ENCODE data around the gene TFF1.

- TF ChIP-seq, protein P1, sequence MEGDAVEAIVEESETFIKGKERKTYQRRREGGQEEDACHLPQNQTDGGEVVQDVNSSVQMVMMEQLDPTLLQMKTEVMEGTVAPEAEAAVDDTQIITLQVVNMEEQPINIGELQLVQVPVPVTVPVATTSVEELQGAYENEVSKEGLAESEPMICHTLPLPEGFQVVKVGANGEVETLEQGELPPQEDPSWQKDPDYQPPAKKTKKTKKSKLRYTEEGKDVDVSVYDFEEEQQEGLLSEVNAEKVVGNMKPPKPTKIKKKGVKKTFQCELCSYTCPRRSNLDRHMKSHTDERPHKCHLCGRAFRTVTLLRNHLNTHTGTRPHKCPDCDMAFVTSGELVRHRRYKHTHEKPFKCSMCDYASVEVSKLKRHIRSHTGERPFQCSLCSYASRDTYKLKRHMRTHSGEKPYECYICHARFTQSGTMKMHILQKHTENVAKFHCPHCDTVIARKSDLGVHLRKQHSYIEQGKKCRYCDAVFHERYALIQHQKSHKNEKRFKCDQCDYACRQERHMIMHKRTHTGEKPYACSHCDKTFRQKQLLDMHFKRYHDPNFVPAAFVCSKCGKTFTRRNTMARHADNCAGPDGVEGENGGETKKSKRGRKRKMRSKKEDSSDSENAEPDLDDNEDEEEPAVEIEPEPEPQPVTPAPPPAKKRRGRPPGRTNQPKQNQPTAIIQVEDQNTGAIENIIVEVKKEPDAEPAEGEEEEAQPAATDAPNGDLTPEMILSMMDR (IDR thresholded peaks at IDR 0.05; ENCODE audit: low read depth, low read length), result no peak
- TF ChIP-seq EZH2phosphoT487 (IDR thresholded peaks at IDR 0.05; ENCODE audit: low read depth), result no peak
These were observed 23.9 kb upstream of the TFF1 start for GRCh38 chr21:42390193-42390592.

All from OCI-LY3 (cell line).